Suprapubic skin (tissue), 4 donors: ENCODE measurements around the gene SORL1-AS1.
"Not testable (repeated sequence)": the region's sequence is repeated elsewhere in the genome, so short reads cannot be mapped to it uniquely, and the experiment has no call there.

Source experiments
- DNase-seq, 2 donors: peaks; one replicate each; pipeline ENCODE4 v3.0.0-alpha.2; 2019; ENCODE audit warnings: low spot score in 2 of 2
- H3K27ac ChIP-seq: fragments of 200-600 bp; sonication (generic); one replicate; pipeline ENCODE4 v1.5.1; 2019
- H3K27me3 ChIP-seq: fragments of 200-600 bp; sonication (generic); one replicate; pipeline ENCODE4 v1.5.1; 2019
- H3K36me3 ChIP-seq: fragments of 200-600 bp; sonication (generic); one replicate; pipeline ENCODE4 v1.5.1; 2019
- H3K4me1 ChIP-seq: fragments of 200-600 bp; sonication (generic); one replicate; pipeline ENCODE4 v1.5.1; 2019
- H3K4me3 ChIP-seq: fragments of 200-600 bp; sonication (generic); one replicate; pipeline ENCODE4 v1.5.1; 2019; ENCODE audit warnings: mild to moderate bottlenecking
- H3K9me3 ChIP-seq: fragments of 200-600 bp; sonication (generic); one replicate; pipeline ENCODE4 v1.5.1; 2019
- CTCF ChIP-seq, 2 donors: fragments of 200-600 bp in 1 of 2; fragments of 450-650 bp in 1 of 2; sonication (generic) in 1 of 2; IDR thresholded peaks; one replicate each; pipeline ENCODE4 v1.5.1; 2016 to 2019; ENCODE audit warnings: antibody characterized with exemption in 2 of 2, mild to moderate bottlenecking in 1 of 2, moderate library complexity in 1 of 2
- EP300 ChIP-seq: sonication (generic); formaldehyde crosslinking; IDR thresholded peaks from one replicate; pipeline ENCODE4 v1.6.1; 2017; ENCODE audit warnings: antibody characterized with exemption
- POLR2A ChIP-seq, 2 donors: fragments of 450-650 bp; IDR thresholded peaks; one replicate each; pipeline ENCODE4 v1.6.1; 2017; ENCODE audit warnings: antibody characterized with exemption in 2 of 2, mild to moderate bottlenecking in 2 of 2, moderate library complexity in 2 of 2
- POLR2AphosphoS5 ChIP-seq, 3 donors: sonication (generic); formaldehyde crosslinking; IDR thresholded peaks; one replicate each; pipeline ENCODE4 v1.6.1; 2017; ENCODE audit warnings: antibody characterized with exemption in 3 of 3
- WGBS: methylation state at CpG from one replicate; pipeline ENCODE4 v1.1.5; 2018; 5-methylcytosine and 5-hydroxymethylcytosine counted together

The SORL1-AS1 gene

GRCh38 chr11:121412711-121413415 is 39.9 kb downstream of the SORL1-AS1 start:
- WGBS: 77% methylated on average over 4 of the region's 4 CpGs
- Histone ChIP-seq H3K4me1 (peaks cover 21% of the 10 kb centered on the region), H3K9me3 (no peaks in the 10 kb centered on the region), H3K36me3 (no peaks in the 10 kb centered on the region), H3K4me3 (no peak overlapping the region), H3K27ac (no peak overlapping the region), H3K27me3 (no peaks in the 10 kb centered on the region)
- TF ChIP-seq CTCF (IDR thresholded peaks at IDR 0.05) (no peak), POLR2A (IDR thresholded peaks at IDR 0.05) (no peak), POLR2AphosphoS5 (IDR thresholded peaks at IDR 0.05) (no peak), EP300 (no peak)
- DNase-seq: no peak

- Histone ChIP-seq H3K36me3 (no peaks in the 10 kb centered on the region), H3K4me1 (peaks cover 15% of the 10 kb centered on the region), H3K27me3 (no peaks in the 10 kb centered on the region), H3K4me3 (no peak overlapping the region), H3K9me3 (no peaks in the 10 kb centered on the region), H3K27ac (no peak overlapping the region)
- no peak for DNase-seq
- TF ChIP-seq EP300 (no peak), POLR2A (IDR thresholded peaks at IDR 0.05) (no peak), POLR2AphosphoS5 (IDR thresholded peaks at IDR 0.05) (no peak), CTCF (IDR thresholded peaks at IDR 0.05) (no peak)
- WGBS: 96% methylated on average over 4 of the region's 4 CpGs
Measured at GRCh38 chr11:121412000-121412587, 40.7 kb downstream of the SORL1-AS1 start.

- not testable (repeated sequence) for H3K36me3 ChIP-seq, H3K9me3 ChIP-seq, H3K4me3 ChIP-seq, H3K27me3 ChIP-seq, H3K4me1 ChIP-seq, DNase-seq, H3K27ac ChIP-seq
Measured at GRCh38 chr11:121411330-121411729, 41.4 kb downstream of the SORL1-AS1 start.

GRCh38 chr11:121410041-121410440 is 42.7 kb downstream of the SORL1-AS1 start:
- H3K4me3 ChIP-seq, H3K36me3 ChIP-seq, H3K27me3 ChIP-seq, H3K4me1 ChIP-seq, DNase-seq, H3K9me3 ChIP-seq, H3K27ac ChIP-seq: not testable (repeated sequence)
- WGBS: 91% methylated on average over 2 of the region's 2 CpGs

GRCh38 chr11:121408830-121409229 is 43.9 kb downstream of the SORL1-AS1 start:
- H3K36me3 ChIP-seq: no peaks in the 10 kb centered on the region
- H3K27me3 ChIP-seq: no peaks in the 10 kb centered on the region
- no peak for TF ChIP-seq POLR2A (IDR thresholded peaks at IDR 0.05)
- no peak for TF ChIP-seq CTCF (IDR thresholded peaks at IDR 0.05)
- no peak for TF ChIP-seq EP300
- no peak for TF ChIP-seq POLR2AphosphoS5 (IDR thresholded peaks at IDR 0.05)
- no peak for DNase-seq
- no peaks in the 10 kb centered on the region for H3K4me1 ChIP-seq
- H3K9me3 ChIP-seq: no peaks in the 10 kb centered on the region
- WGBS: 88% methylated on average over 2 of the region's 2 CpGs
- no peak overlapping the region for H3K27ac ChIP-seq
- no peak overlapping the region for H3K4me3 ChIP-seq

- H3K4me3 ChIP-seq: no peak overlapping the region
- no peaks in the 10 kb centered on the region for H3K9me3 ChIP-seq
- no peaks in the 10 kb centered on the region for H3K4me1 ChIP-seq
- no peaks in the 10 kb centered on the region for H3K27me3 ChIP-seq
- H3K36me3 ChIP-seq: no peaks in the 10 kb centered on the region
- TF ChIP-seq CTCF (IDR thresholded peaks at IDR 0.05) (no peak), POLR2A (IDR thresholded peaks at IDR 0.05) (no peak), POLR2AphosphoS5 (IDR thresholded peaks at IDR 0.05) (no peak), EP300 (no peak)
- DNase-seq: no peak
- no peak overlapping the region for H3K27ac ChIP-seq
- WGBS: 88% methylated on average over 2 of the region's 2 CpGs
Measured at GRCh38 chr11:121406291-121406690, 46.5 kb downstream of the SORL1-AS1 start.
